Testis (tissue), 2 donors: Measurements from ENCODE around the gene PLEKHM1.

Experiments
- POLR2A ChIP-seq: fragments of 450-650 bp; IDR thresholded peaks from one replicate; pipeline ENCODE4 v1.6.1; 2017; ENCODE audit warnings: antibody characterized with exemption, mild to moderate bottlenecking, moderate library complexity
- TF ChIP-seq, protein P1 (sequence below), 3 experiments: fragments of 450-650 bp in 2 of 3; fragments of 200-600 bp in 1 of 3; sonication (generic) in 1 of 3; IDR thresholded peaks; one replicate each; pipeline ENCODE4 v1.5.1; 2016 to 2019; ENCODE audit warnings: antibody characterized with exemption in 3 of 3, mild to moderate bottlenecking in 2 of 3, moderate library complexity in 1 of 3

DNA sequence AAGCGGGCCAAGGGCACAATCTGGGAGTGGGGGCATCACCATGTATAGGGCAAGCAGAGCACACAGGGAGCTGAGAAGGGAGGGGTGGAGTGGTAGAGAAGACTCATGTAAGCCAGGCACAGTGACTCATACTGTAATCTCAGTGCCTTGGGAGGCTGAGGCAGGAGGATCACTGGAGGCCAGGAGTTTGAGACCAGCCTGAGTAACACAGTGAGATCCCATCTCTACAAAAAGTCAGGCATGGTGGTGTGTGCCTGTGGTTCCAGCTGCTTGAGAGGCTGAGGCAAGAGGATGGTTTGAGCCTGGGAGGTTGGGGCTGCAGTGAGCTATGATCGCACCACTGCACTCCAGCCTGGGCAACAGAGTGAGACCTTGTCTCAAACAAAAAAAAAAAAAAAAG lies 98.6 kb downstream of the PLEKHM1 start:
- TF ChIP-seq, protein P1, sequence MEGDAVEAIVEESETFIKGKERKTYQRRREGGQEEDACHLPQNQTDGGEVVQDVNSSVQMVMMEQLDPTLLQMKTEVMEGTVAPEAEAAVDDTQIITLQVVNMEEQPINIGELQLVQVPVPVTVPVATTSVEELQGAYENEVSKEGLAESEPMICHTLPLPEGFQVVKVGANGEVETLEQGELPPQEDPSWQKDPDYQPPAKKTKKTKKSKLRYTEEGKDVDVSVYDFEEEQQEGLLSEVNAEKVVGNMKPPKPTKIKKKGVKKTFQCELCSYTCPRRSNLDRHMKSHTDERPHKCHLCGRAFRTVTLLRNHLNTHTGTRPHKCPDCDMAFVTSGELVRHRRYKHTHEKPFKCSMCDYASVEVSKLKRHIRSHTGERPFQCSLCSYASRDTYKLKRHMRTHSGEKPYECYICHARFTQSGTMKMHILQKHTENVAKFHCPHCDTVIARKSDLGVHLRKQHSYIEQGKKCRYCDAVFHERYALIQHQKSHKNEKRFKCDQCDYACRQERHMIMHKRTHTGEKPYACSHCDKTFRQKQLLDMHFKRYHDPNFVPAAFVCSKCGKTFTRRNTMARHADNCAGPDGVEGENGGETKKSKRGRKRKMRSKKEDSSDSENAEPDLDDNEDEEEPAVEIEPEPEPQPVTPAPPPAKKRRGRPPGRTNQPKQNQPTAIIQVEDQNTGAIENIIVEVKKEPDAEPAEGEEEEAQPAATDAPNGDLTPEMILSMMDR (IDR thresholded peaks at IDR 0.05) = no peak
- TF ChIP-seq POLR2A = no peak
